Stimulated activated CD4-positive, alpha-beta T cell treated with anti-CD3 and anti-CD28 coated beads, Interleukin-4, amount 100 ng/mL, for 48 hours (primary cell): ENCODE data around the gene FAM78A.
"Not testable (repeated sequence)": the region's sequence is repeated elsewhere in the genome, so short reads cannot be mapped to it uniquely, and the experiment has no call there.

ENCODE experiments used
- DNase-seq, 2 donors: peaks; one replicate each; pipeline ENCODE4 v3.0.0-alpha.2; 2020; ENCODE audit warnings: low read depth in 2 of 2

The FAM78A gene

DNA sequence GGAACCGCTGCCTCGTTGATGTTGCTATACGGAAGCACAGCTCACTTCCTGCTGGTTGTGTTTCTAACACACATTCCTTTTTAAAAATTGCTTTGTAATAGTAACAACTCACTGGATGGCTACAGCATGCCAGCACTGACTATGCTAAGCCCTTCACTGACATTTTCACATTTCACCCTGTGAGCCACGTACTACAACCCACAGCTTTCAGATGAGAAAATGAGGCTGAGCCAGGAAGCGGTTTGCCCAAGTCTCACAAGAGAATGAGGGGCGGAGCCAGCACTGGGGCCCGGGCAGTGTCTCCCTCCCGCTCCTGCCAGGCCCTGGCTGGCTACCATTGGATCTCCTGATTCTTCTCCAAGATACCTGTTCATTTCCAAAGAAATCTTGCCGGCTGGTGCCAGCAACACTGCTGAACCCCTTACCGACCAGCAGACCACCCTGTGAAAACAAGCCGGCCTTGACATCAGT, 38.3 kb downstream of the FAM78A start:
- DNase-seq: peak; percentile 77 to 83

DNA sequence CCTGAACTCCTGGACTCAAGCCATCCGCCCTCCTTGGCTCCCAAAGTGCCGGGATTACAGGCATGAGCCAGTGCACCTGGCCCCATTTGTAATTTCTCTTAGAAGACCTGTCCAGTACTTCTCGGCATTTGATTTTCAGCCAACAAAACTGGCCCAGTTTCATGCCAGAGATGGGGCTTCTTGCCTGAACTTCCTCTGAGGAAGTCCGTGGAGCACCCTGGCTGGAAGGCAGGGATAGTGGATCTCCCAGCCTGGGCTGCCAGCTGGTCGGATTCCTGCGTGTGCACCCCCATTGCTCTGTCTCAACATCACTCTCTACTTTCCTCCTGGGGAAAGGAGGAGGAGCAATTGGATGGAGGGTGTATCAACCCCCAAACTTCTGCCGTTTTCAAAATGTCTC, 39.0 kb downstream of the FAM78A start:
- DNase-seq: no peak

DNA sequence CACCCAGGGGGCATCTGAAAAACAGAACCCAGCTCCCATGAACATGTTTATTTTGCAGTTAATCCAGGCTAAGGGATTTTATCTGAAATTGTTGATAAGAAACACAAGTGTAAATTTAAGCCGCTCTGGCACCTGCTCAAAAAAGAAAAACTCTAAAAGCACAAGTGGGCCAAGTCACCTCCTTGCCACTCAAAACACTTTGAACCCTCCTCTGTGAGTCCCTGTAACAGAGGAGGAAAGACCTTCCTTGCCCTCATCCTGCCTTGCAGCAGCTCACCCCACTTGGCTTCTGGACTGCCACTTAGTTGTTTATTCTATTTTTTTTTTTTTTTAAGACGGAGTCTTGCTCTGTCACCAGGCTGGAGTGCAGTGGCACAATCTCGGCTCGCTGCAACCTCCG, 39.5 kb downstream of the FAM78A start:
- no peak for DNase-seq

DNA sequence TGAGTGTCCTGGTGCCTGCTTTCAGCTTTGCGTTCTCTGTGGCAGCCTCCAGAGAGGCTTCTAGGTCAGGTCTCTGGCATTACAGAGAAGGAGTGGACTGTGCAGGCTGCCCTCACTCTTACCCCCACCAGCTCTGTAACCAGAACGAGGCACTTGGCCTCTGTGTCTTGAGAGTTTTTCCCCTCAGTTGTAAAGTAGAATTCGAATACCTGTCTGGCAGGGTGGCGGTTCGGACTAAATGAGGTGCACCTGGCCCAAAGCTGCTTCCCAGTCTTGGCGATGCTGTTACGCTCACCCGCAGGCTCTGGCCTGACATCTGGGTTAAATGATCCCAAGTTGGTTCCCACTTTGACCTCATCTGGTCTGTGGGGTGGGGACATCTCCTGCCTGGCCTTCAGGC, 40.1 kb downstream of the FAM78A start:
- DNase-seq: no peak

DNA sequence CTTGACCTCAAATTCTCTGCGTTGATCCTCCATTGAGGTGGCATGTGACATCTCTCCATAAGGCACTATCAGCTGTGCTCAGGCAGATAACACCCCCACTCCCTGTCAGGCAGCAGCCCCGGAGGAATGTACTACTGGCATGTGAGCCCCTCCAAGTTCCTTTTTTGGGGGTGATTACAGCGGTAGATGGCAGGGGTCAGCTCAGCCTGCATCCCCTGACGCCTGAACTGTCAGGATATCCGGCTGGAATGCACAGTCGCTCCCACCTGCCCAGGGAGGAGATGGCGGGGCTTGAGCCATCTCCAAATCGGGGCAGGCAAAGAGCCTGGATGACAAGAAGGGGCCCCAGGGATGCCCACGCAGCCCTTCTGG, 40.8 kb downstream of the FAM78A start:
- no peak for DNase-seq

DNA sequence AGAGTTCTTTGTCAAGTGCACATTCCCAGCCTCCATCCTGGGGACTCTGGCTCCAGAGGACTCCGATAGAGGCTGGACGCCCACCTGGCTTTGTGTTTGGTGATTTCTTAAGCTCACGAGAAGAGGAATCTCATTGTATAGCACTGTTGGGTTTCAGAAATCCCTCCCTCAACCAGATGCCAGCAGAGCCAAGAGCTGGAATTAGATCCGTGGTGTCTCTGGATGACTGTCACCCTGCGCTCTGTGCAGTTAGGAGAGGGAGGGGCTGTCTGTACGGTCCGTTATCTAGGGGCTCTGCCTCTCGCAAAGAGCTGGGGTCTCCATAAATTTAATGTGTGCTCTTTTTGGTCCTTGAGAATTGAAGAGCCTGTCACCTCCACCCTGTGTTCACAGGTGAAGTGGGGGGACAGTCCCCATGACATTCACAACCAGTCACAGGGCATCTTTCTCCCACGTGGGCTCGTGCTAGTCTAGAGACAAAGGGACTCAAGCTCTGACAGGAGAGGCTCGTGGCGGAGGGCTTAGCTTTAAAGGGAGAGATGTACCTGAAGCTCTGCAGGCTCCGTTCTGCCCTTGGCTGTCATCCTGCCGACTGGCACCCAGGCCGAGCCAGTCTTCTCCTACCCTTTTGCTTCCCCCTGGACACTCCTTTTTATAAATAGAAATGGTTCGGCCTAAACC, 41.4 kb downstream of the FAM78A start:
- no peak for DNase-seq

DNA sequence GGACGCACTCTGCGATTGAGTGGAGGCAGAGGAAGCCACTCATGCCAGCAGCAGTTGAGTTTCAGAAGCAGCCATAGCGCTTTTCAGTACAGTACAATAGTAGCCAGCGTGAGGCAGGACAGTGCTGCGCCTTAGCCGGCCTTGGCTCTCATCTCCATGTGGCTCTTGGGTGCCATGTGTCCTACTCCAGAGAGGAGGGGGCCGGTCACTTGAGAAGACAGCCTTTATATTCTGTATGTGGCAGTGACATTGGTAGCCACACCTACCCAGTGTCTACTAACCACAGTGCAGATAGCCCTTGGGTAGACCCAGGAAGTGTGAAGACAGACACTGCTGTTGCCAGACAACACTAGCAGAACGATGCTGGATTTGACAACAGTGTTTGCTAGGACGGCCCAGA, 42.3 kb downstream of the FAM78A start:
- no peak for DNase-seq

DNA sequence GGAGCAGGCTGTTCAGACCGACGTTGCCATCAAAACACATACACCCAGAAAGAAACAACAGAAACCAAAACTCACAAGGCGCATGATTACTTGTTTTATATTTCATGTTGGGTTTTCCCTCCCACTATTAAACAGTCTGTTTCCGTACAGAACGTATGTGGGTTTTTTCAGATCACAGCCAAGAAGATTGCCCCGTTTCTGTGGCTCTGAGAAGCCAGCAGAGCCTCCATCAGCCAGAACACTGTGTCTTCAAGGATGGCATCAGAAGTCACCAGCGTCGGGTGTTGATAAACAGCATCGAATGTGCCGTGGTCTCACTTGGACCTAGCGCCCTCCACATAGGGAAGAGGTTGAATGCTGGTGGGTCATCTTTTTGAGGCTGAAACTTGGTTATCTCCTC, 42.8 kb downstream of the FAM78A start:
- DNase-seq: no peak

DNA sequence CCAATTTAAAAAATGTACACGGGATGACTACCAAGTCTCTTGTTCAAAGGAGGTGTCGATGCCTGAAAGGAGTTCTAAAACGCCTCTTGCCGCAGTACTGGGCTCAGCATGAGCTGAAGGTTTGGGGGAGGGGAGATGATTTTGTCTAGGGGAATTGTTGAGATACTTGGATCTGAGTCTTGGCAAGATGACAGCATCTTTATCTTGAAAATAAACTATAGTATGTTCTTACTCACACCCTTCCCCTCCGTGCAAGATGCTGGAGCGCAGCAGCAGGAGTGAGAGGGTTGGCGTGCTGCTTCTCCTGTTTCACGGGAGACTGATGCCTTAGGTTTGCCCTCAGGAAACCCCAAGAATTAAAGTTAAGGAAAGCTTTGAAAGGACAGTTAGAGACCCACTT, 47.3 kb downstream of the FAM78A start:
- DNase-seq: no peak

DNA sequence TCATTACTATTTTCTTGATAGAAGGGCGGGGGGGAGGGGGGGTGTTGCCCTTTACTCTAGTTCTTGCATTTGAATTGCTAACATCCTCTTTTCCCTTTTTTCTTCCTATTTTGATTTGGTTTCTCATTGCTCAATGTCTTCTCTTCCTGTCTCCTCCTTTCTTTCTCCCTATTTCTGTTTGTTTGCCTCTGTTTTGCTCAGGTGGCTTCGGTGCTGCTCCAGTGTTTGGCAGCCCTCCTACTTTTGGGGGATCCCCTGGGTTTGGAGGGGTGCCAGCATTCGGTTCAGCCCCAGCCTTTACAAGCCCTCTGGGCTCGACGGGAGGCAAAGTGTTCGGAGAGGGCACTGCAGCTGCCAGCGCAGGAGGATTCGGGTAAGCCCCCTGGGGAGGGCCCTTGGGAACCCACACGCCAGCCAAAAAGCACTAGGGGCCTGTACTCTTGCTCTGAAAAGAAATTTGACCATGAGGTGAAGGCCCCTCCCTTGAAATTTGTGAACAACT, 48.3 kb downstream of the FAM78A start:
- no peak for DNase-seq

DNA sequence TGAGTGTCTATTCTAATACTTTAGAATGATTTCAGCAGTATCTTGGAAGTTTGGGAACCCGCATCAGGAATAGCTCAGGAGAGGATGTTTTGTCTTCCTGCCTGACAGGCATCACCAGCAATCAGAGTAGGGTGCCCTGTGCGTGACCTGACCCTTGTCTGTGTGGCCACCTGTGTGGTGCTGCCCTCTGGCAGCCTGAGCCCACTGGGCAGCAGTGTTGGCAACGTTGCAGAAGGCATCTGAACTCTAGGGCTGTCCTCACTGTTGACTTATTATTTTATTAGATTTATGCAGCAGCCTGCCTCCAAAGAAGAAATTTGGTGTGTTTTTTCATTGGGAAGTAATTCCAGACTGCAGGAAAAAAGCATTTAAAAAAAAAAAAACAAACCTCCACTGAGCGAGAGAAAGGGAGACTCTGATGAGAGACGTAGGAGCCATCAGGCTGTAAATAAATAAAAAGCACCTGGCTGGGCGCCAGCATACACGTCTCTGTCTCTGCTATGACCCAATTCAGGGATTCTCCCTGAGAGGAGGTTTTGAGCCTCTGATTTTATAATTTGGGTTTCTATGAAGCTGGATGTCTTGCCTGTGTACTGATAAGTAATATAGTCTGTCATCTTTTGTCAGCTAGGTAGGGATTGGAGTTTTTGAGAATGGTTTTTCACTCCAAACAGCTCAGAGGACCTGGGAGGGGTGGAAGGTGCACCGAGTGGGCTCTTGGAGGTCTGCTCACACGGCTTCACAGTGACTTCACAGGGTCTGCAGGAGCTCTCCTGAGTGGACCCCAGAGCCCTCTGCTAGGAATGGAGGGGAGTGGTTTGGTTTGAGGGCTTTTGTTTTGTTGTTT, 49.0 kb downstream of the FAM78A start:
- DNase-seq: no peak

DNA sequence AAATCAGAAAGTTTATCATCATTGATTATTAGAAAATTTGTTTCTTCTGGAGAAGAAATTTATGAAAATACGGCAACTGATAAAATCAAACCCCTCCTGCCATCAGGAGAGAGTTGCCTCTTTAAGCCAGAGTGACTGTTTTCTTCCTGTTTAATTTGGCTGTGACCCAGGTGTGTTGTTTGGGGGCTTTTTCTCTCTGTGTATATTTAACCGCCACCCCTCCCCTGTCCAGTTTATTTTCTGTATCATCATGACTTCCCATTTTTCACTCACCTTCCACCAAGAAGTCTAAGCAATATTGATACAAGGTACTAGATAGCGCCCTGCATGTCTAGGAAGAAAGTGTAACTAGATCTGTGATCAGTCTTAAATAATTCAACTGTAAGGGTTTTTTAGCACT, 50.1 kb downstream of the FAM78A start:
- no peak for DNase-seq

DNA sequence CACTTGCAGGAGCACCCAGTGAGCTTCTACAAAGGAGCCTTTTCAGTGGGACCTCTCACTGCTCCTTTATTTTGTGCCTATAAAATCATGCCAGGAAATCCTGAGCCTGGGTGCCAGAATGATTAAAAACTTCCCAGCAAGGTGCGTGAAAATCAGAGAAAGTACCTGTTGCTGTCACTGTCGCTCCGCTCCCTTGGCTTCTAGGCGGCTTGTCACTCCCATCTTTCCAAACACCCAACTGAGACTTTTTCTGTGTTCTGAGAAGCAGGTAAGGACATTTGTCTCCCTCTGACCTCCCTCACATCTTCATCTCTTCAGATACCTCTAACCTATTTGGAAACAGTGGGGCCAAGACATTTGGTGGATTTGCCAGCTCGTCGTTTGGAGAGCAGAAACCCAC, 53.9 kb downstream of the FAM78A start:
- no peak for DNase-seq

DNA sequence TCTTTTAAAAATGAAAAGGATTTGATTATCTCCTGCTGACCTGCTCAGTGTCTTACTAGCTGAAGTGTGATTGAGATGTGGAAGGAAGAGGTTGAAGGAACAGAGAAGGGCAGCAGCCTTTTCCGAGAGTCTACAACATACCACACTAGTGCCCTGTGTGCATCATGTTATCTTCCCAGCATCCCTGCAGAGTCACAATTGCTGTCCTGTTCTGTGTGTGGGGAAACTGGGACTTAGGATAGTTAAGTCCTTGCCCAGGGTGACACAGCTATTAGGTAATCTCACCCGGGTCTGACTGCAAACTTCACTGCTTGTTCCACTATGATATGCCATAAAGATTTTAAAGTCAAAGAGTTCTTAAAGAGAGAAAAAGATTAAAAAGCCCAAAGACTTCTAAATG, 55.8 kb downstream of the FAM78A start:
- DNase-seq: no peak

DNA sequence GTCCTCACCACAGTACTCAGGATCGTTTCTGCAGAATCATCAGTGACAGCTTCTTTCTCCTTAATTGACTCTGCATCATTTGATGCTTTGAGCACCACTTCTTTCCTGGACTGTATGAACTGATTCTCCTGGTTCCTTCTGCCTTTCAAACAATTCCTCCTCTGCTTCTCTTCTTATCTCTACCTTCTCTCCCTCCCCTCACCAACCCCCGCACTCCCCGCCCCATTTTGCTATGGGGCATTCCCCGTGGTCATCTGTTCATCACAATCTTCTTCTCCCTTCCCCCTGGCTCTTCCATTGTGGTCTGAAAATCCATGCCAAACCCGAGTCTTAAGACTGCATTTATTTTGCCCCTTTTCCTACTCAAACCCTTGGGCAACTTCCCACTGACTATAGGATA, 57.9 kb downstream of the FAM78A start:
- DNase-seq: no peak

DNA sequence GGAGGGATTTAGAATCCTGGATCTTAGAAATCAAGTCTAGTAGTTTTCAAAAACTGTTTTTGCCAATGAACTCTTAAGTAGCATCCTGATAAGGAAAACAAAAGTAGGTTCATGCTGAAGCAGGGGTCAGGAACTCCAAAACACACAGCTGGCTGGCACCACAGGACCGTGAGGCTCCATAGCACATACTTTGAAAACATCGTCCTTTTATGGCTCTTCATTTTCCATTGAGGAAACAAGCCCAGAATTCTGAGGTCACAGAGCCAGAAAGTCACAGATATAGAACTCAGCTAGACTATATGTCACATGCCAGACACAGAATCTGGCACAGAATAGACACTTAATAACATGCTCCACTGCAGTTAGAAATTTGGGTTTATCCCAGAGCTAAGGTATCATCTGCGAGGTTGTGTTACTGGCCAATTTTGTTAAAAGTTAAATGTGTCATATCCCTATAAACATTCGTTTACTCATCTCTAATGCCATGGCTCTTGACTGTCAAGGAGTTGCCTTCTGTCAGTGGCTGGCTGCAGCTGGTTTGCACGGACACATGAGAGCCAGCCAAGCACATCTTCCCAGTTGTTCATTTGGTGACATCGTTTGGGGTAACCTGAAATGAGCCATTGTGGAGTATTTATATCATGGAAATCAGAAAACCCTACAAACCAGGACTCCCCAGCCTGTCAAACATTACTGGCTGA, 58.8 kb downstream of the FAM78A start:
- no peak for DNase-seq

DNA sequence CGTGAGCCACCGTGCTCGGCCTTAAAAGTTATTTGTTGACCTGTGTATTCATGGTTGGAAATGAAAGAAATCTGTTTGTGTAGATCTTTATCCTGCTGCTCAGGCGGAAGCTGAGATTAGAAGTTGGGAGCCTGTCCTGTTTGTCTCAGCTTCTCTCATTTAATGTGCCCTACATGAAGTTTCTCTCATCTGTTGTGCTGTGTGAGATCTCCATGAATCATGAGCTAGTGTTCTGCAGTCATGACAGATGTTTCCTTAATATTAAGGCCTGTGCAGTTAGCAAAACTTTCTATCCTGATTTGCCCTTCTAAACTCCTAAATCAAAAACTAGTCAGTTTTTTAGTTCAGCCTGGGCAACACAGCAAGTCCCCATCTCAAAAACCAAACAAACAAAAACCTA, 59.5 kb downstream of the FAM78A start:
- no peak for DNase-seq

DNA sequence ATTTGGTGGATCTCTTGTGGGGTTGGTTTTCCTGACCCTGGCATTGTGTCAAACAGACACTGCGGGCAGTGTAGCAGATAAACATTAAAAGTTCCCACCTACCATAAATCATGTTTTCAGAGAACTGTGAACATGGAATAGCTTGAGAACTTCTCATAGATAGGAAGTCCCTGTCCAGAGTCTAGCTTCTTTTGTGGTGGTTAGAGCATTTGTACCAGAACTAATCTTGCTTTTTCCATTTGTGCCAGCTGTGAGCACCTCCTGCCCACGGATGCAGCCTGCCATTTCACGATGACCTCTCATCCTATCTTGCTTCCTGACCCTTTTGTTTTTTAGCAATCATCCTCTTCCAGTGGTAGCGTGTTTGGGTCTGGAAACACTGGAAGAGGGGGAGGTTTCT, 61.4 kb downstream of the FAM78A start:
- no peak for DNase-seq

DNA sequence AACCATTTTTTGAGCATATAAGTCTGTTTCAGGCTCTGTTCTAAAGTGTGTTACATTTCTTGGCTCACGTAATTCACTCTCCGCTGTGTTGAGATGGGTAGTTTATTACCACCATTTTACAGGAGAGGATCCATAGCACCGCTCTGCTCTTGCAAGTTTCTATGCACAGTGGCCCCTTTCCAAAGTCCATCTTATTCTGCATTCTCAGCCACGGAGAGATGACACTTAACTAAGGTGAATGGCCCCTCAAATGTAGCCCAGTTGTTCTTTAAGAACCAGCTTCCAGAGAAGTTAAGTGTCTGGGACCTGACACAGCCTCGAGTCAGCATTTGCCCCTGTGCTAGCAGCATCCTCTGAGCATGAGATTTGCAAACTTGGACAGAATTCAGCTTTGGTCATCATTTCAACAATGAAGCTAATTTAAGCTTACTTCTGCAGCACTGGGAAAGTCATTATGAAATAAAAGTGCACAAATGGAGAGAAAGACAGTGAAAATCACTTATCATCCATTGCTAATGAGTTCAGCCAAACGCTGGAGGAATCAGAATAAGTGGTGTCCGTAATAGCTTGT, 61.9 kb downstream of the FAM78A start:
- no peak for DNase-seq

DNA sequence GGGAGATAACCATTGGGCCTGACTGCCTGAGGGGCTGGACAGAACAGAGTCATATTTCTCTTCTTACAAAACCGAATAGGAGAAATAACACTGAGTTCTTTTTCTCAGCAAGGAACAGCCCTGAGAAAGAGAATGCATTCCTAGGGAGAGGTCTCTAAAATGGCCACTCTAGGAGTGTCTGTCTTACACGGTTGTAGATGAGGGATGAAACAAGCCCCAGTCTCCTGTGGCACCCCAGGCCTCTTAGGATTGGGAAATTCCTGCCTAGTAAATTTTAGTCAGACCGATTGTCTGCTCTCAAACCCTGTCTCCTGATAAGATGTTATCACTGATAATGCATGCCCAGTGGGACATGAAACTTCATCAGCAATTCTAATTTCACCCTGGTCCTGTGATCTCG, 64.4 kb downstream of the FAM78A start:
- not testable (repeated sequence) for DNase-seq
